ENCODE results near the gene NHEJ1. TPM values are rescaled to one million over a fixed set of nuclear protein-coding genes. Genes with fewer than 3 reads are reported as not detected.

Gene NHEJ1
- total and polyA plus RNA-seq, 12 donors = 3.8 to 12.0 (median 7.1) TPM

DNA sequence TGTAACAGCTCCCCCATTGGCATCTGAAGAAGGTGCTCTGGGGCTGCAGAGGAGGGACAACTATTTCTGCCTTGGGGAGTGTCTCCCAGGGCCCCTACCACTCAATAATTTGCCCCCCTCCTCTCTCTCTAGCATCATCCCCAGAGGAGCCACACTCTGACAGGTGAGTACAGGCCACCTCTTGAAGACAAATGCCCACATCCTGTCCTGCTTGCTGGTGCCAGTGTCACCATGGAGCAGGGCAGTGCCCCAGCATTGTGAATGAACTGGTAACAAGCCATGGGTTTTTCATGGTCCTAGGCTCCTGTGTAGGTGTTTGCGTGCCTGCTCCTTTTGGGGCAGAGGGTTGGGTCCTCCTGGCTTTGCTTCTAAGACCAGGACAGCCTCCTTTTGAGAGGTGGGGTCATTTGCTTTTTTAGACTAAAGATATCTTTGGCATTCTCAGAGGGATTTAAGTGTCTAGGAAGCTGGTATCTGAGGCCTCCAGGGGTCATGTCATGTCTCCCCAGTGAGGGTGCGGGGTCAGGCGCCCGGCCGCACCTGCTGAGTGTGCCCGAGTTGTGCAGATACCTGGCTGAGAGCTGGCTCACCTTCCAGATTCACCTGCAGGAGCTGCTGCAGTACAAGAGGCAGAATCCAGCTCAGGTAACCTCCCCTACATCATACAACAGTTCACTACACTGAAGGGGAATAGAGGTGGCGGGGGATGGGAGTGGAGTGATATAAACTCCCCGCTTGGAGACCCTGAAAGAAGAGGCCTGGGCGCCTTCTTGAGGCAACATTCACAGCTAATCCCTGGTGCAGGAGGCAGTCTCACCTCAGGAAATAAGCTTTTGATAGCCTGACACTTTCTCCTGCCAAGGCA is 19.2 kb upstream of the NHEJ1 start:
- ATAC-seq = no peak
- TF ChIP-seq, protein P1, sequence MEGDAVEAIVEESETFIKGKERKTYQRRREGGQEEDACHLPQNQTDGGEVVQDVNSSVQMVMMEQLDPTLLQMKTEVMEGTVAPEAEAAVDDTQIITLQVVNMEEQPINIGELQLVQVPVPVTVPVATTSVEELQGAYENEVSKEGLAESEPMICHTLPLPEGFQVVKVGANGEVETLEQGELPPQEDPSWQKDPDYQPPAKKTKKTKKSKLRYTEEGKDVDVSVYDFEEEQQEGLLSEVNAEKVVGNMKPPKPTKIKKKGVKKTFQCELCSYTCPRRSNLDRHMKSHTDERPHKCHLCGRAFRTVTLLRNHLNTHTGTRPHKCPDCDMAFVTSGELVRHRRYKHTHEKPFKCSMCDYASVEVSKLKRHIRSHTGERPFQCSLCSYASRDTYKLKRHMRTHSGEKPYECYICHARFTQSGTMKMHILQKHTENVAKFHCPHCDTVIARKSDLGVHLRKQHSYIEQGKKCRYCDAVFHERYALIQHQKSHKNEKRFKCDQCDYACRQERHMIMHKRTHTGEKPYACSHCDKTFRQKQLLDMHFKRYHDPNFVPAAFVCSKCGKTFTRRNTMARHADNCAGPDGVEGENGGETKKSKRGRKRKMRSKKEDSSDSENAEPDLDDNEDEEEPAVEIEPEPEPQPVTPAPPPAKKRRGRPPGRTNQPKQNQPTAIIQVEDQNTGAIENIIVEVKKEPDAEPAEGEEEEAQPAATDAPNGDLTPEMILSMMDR (IDR thresholded peaks at IDR 0.05) = no peak
- Histone ChIP-seq H3K27me3 (no peaks in the 10 kb centered on the region), H3K4me1 (peaks cover 11 to 54% (median 35%) of the 10 kb centered on the region in 9 donors), H3K9me3 (no peaks in the 10 kb centered on the region), H3K36me3 (peaks cover 0 to 63% (median 49%) of the 10 kb centered on the region in 9 donors), H3K4me3 (peak overlapping the region in 2 of 10 donors; percentile 90 to 95), H3K27ac (no peak overlapping the region)
- intact Hi-C loops (cut with DNase I) = loop anchor here in 6 of 10 donors (1.0 to 10.0 kb wide), 8 partner anchors 19 to 207 kb away; partner anchors contain the start of genes DNPEP (in 4 of the 6), ABCB6 (in 2 of the 6), DNAJB2 (in 1 of the 6) and NHEJ1 (in 1 of the 6)
- 97 to 98% methylated on average over 9 of the region's 9 CpGs for WGBS, 2 donors
- no peak for DNase-seq

- Histone ChIP-seq H3K27me3 (no peaks in the 10 kb centered on the region), H3K36me3 (peaks cover under 1 to 63% (median 56%) of the 10 kb centered on the region in 9 donors), H3K27ac (peak overlapping the region; percentile 89 to 100 (median 99)), H3K4me1 (peaks cover 11 to 61% (median 37%) of the 10 kb centered on the region in 9 donors), H3K4me3 (peak overlapping the region; percentile 42 to 97 (median 92)), H3K9me3 (no peaks in the 10 kb centered on the region)
- 3 to 4% methylated on average over 45 of the region's 45 CpGs for WGBS, 2 donors
- ATAC-seq (peak in 6 of 8 donors; percentile 0 to 8 (median 2)), DNase-seq (peak; percentile 43 to 66)
- TF ChIP-seq, protein P1 (IDR thresholded peaks at IDR 0.05) = no peak
- intact Hi-C loops (cut with DNase I) = loop anchor here in 6 of 10 donors (1.0 to 10.0 kb wide), 9 partner anchors 18 to 209 kb away; partner anchors contain the start of genes DNPEP (in 4 of the 6), ABCB6 (in 2 of the 6), ZFAND2B (in 2 of the 6) and ANKZF1 (in 1 of the 6)
These were observed 18.0 kb upstream of the NHEJ1 start for GRCh38 chr2:219178377-219179175.

- Histone ChIP-seq H3K27me3 (no peaks in the 10 kb centered on the region), H3K4me1 (peaks cover 11 to 58% (median 37%) of the 10 kb centered on the region in 9 donors), H3K36me3 (peaks cover 4 to 63% (median 56%) of the 10 kb centered on the region in 9 donors), H3K9me3 (no peaks in the 10 kb centered on the region), H3K4me3 (peak within 1 kb of the TSS; percentile 42 to 97 (median 92)), H3K27ac (peak within 1 kb of the TSS; percentile 89 to 100 (median 99))
- 1% methylated on average over 58 to 67 of the region's 67 CpGs for WGBS, 2 donors
- TF ChIP-seq, protein P1 (IDR thresholded peaks at IDR 0.05) = peak in 6 of 9 donors; percentile 25 to 70 (median 38)
- intact Hi-C loops (cut with DNase I) = loop anchor here in 8 of 10 donors (1.0 to 10.0 kb wide), 10 partner anchors 17 to 210 kb away; partner anchors contain the start of genes DNPEP (in 4 of the 8), ZFAND2B (in 4 of the 8), NHEJ1 (in 3 of the 8) and ABCB6 (in 2 of the 8)
- DNase-seq (peak; percentile 86 to 89), ATAC-seq (peak; percentile 77 to 93 (median 84))
These were observed 17.1 kb upstream of the NHEJ1 start, which contains the start of gene RETREG2 for GRCh38 chr2:219177552-219178376. Gene RETREG2 (plus strand): TSS chr2:219178275. CDS start chr2:219178353, 78 bp downstream.

All from heart right ventricle (tissue), 16 donors.